Endodermal cell (in vitro differentiated cells): ENCODE data around the gene KRTAP10-2. TPM values are rescaled to one million over a fixed set of nuclear protein-coding genes. Genes with fewer than 3 reads are reported as not detected.

Source experiments
- DNase-seq: peaks from one replicate; pipeline ENCODE4 v3.0.0-alpha.2; 2017
- H3K27ac ChIP-seq: 2 replicates; pipeline ENCODE4 v1.5.1; 2013; ENCODE audit warnings: mild to moderate bottlenecking, low read depth, low read length, moderate library complexity
- H3K27me3 ChIP-seq: 2 replicates; pipeline ENCODE4 v1.6.1; 2013; ENCODE audit warnings: mild to moderate bottlenecking, low read length, moderate library complexity; ENCODE audit not compliant: insufficient read depth, control insufficient read depth, poor library complexity, severe bottlenecking
- H3K36me3 ChIP-seq: 2 replicates; pipeline ENCODE4 v1.7.0; 2013; ENCODE audit warnings: mild to moderate bottlenecking, low read length, moderate library complexity; ENCODE audit not compliant: control insufficient read depth, insufficient read depth
- H3K4me1 ChIP-seq: one replicate; pipeline ENCODE4 v1.7.0; 2013; ENCODE audit warnings: low read length; ENCODE audit not compliant: control insufficient read depth, insufficient read depth
- H3K4me3 ChIP-seq: 2 replicates; pipeline ENCODE4 v1.5.1; 2013; ENCODE audit warnings: mild to moderate bottlenecking, low read length, moderate library complexity
- H3K9ac ChIP-seq: 2 replicates; pipeline ENCODE4 v1.6.1; 2013; ENCODE audit warnings: mild to moderate bottlenecking, low read length, moderate library complexity; ENCODE audit not compliant: poor library complexity, severe bottlenecking; ENCODE audit errors: extremely low read depth
- H3K9me3 ChIP-seq: 2 replicates; pipeline ENCODE4 v1.6.1; 2013; ENCODE audit warnings: mild to moderate bottlenecking, low read length, moderate library complexity; ENCODE audit not compliant: control insufficient read depth
- H3K27ac Mint-ChIP-seq: 2 replicates; pipeline ENCODE4 v1.8.0; 2020; ENCODE audit warnings: mixed read lengths
- H3K27me3 Mint-ChIP-seq: 2 replicates; pipeline ENCODE4 v1.8.0; 2021; ENCODE audit warnings: mild to moderate bottlenecking, mixed read lengths; ENCODE audit not compliant: insufficient read depth
- H3K36me3 Mint-ChIP-seq: 2 replicates; pipeline ENCODE4 v1.8.0; 2020; ENCODE audit warnings: low read depth, mixed read lengths
- H3K4me1 Mint-ChIP-seq: 2 replicates; pipeline ENCODE4 v1.8.0; 2020; ENCODE audit warnings: mixed read lengths
- H3K4me3 Mint-ChIP-seq: 2 replicates; pipeline ENCODE4 v1.8.0; 2020; ENCODE audit warnings: mild to moderate bottlenecking, moderate library complexity, mixed read lengths
- H3K9me3 Mint-ChIP-seq: 2 replicates; pipeline ENCODE4 v1.8.0; 2020; ENCODE audit warnings: mild to moderate bottlenecking, mixed read lengths
- CTCF ChIP-seq: fragments of 200-600 bp; sonication (generic); conservative IDR thresholded peaks from 2 replicates; pipeline ENCODE4 v1.5.0; 2021; ENCODE audit warnings: antibody characterized with exemption, mild to moderate bottlenecking
- WGBS, 2 experiments: methylation state at CpG; one replicate each; pipeline versions ENCODE4 v1.1.5 to v1.1.7; 2013; ENCODE audit warnings: missing lambda C conversion rate in 2 of 2, mixed read lengths in 1 of 2; ENCODE audit not compliant: insufficient coverage in 1 of 2, insufficient read length in 1 of 2; 5-methylcytosine and 5-hydroxymethylcytosine counted together
- total RNA-seq, 2 donors: library from RNA; stranded (reverse); fragmentation: NEBNext Ultra II Directional in 1 of 2; extraction: Animal tissue kit (Norgen Biotek cat#: 25700) in 1 of 2; gene quantifications; 2 replicates in 1 of 2; 3 replicates in 1 of 2; pipeline ENCODE4 v1.2.1, GENCODE V29; 2021

The KRTAP10-2 gene
- total RNA-seq, 2 donors from 2014 or later = not detected

- H3K9ac ChIP-seq = no peak overlapping the region
- peaks cover 42% of the 10 kb centered on the region for H3K9me3 Mint-ChIP-seq
- peaks cover 2% of the 10 kb centered on the region for H3K4me1 Mint-ChIP-seq
- H3K27me3 Mint-ChIP-seq = peaks cover 2% of the 10 kb centered on the region
- H3K27ac Mint-ChIP-seq = no peak overlapping the region
- DNase-seq = no peak
- H3K9me3 ChIP-seq = peaks cover 25% of the 10 kb centered on the region
- peaks cover 3% of the 10 kb centered on the region for H3K36me3 Mint-ChIP-seq
- H3K27ac ChIP-seq = no peak overlapping the region
- no peaks in the 10 kb centered on the region for H3K27me3 ChIP-seq
- no peak overlapping the region for H3K4me3 Mint-ChIP-seq
- H3K36me3 ChIP-seq = no peaks in the 10 kb centered on the region
- H3K4me1 ChIP-seq = no peaks in the 10 kb centered on the region
- WGBS, 2 experiments = 93 to 98% methylated on average over 11 to 15 of the region's 15 CpGs
- TF ChIP-seq CTCF = no peak
- H3K4me3 ChIP-seq = no peak overlapping the region
Observed at GRCh38 chr21:44572959-44573583, 21.8 kb upstream of the KRTAP10-2 start.

- no peak overlapping the region for H3K9ac ChIP-seq
- H3K27me3 Mint-ChIP-seq = no peaks in the 10 kb centered on the region
- DNase-seq = no peak
- no peak overlapping the region for H3K4me3 Mint-ChIP-seq
- no peaks in the 10 kb centered on the region for H3K36me3 ChIP-seq
- no peaks in the 10 kb centered on the region for H3K36me3 Mint-ChIP-seq
- H3K9me3 Mint-ChIP-seq = peaks cover 32% of the 10 kb centered on the region
- no peak overlapping the region for H3K4me3 ChIP-seq
- no peak overlapping the region for H3K27ac Mint-ChIP-seq
- no peaks in the 10 kb centered on the region for H3K27me3 ChIP-seq
- no peaks in the 10 kb centered on the region for H3K4me1 ChIP-seq
- WGBS, 2 experiments = 93% methylated on average over 32 to 40 of the region's 40 CpGs
- peaks cover 20% of the 10 kb centered on the region for H3K9me3 ChIP-seq
- no peak overlapping the region for H3K27ac ChIP-seq
- peaks cover 2% of the 10 kb centered on the region for H3K4me1 Mint-ChIP-seq
- no peak for TF ChIP-seq CTCF
Observed at GRCh38 chr21:44571844-44572782, 20.8 kb upstream of the KRTAP10-2 start.

GRCh38 chr21:44571296-44571695 is 20.0 kb upstream of the KRTAP10-2 start:
- no peaks in the 10 kb centered on the region for H3K27me3 Mint-ChIP-seq
- H3K4me3 ChIP-seq = no peak overlapping the region
- DNase-seq = no peak
- no peak for TF ChIP-seq CTCF
- H3K36me3 ChIP-seq = no peaks in the 10 kb centered on the region
- H3K4me3 Mint-ChIP-seq = no peak overlapping the region
- no peaks in the 10 kb centered on the region for H3K36me3 Mint-ChIP-seq
- H3K27ac ChIP-seq = no peak overlapping the region
- H3K9me3 ChIP-seq = peaks cover 14% of the 10 kb centered on the region
- no peaks in the 10 kb centered on the region for H3K27me3 ChIP-seq
- peaks cover 26% of the 10 kb centered on the region for H3K9me3 Mint-ChIP-seq
- no peaks in the 10 kb centered on the region for H3K4me1 ChIP-seq
- H3K27ac Mint-ChIP-seq = no peak overlapping the region
- no peak overlapping the region for H3K9ac ChIP-seq
- 69 to 96% methylated on average over 2 to 4 of the region's 4 CpGs for WGBS, 2 experiments
- H3K4me1 Mint-ChIP-seq = peaks cover 2% of the 10 kb centered on the region
